ENCODE results near the gene MBLAC2.

Gene MBLAC2

DNA sequence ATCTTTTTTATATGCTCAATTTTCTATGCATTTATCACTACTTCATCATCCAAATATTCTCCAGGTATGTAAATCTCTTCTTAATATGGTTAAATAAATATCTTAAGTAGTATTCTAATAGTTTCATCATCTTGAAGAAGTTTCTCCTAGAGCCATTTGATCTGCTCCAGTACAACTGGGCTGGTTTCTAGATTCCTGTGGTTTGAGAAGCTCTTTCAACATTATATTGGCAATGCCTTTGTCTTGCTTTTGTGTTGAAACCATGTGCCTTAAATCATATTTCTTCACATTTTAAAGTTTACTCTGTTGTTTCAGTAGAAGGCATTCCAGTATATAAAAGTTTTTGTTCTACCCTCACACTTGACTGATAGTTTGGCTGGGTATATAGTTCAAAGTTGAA lies 27.6 kb downstream of the MBLAC2 start:
- no peak for DNase-seq

DNA sequence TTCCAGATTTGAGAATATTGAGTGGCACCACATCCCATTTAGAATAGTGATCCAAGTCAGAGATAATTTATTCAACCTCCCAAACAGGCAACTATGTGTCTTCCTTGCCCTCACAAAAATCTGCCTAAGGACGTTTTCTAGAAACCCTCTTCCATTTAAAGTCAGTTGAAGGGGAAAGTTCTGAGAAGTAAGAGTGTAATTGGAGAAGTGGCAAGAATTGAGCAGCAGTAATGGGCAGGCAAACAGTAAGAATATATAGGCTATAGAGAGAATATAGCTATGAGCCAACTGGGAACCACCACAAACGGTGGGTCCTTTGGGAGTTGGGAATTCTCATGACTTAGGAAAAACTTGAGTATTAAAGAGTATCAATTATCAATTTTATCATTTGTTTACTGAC lies 33.9 kb downstream of the MBLAC2 start:
- no peak for DNase-seq

DNA sequence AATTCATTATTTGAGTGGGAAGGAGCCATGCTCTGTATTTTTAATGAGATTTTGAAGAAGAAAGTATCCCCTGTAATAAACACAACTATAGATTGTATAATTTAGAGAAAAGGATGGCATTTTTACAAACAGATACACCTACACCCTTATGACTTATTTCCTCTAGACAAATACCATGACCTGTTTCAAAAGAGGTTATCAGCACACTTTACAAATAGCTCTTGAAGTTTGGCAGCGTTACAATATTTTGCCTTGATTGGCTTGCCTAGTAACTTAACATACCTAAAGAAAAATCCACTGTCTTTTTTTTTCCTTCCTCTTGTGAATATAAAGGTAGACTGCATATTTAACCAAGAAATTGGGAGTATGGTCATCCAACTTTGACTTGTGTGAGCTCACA lies 36.5 kb downstream of the MBLAC2 start:
- DNase-seq, result no peak

DNA sequence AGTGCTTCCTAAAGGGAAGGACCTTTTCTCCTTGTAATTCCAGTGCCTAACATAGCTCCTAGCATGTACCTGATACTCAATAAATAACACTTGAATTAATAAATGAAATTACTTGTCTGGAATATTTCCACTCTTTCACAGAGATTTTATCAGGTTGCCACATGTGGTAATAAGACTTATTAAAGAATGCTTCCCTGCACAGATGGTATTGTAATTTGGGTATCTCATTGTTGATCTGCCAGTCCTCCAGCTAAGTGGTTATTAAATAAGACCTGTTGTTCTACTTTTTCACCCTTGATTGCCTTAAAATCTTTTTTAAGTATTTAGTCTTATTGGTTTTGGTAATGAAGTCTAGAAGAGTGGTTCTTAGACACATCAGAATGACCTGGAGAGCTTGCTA lies 36.9 kb downstream of the MBLAC2 start:
- DNase-seq, result no peak

DNA sequence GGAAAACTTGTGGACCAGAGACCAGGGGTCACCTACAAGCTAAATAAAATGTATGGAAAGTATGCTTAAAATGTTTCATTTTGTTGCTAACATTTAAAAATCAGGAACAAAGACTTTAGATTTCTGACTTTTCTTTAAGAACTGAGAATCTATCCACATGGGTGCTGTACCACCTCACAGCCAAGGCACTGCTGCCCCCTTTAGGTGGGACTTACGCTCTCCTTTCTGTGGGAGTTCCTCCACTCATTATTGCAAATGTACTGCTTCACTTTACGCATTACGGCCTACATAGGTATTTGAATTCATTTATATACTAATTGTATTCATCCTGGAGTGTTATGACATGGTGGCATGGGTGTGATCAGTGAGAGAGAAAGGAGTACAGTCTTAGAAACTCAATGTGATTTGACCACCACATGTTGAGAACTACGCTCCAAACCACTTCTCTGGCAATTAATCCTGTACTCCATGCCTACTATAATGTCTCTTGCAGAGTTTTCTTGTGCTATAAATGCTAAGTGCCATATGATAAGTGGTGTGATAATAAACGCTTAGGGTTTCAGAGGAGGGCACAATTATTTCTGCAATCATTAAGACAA lies 40.4 kb downstream of the MBLAC2 start:
- DNase-seq, result peak; percentile 53

DNA sequence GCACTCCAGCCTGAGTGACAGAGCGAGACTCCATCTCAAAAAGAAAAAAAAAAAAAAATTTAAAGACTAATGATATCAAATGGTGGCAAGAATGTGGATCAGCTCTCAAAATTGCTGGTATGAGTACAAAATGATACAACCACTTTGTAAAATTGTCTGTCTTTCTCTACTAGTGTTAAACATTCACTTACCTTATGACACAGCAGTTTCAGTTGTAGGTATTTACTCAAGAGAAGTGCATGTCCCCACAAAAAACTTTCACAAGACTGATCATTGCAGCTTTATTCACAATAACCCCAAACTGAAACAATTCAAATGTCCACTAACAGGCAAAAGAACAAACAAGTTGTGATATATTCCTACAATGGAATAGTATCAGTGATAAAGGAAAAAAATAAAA lies 50.3 kb downstream of the MBLAC2 start:
- DNase-seq, result no peak

DNA sequence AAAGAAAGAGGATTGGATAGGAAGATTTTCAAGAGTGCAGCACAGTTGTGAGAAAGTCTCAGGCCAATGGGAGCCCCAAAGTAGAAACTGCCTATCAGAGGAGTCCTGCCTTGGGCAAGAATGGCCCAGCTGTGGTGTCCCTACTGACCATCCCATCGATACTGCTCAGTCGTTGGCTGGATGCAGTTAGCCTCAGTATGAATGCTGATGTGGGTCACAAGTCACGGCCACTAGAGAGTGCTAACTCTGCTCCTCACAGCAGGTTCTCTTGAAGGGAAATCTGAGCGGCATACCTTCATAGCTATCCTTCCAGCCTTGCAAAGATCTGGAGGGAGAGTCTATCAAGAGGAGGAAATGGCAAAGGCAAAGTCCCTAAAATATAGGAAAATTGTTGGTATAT lies 53.4 kb downstream of the MBLAC2 start:
- peak; percentile 49 for DNase-seq

DNA sequence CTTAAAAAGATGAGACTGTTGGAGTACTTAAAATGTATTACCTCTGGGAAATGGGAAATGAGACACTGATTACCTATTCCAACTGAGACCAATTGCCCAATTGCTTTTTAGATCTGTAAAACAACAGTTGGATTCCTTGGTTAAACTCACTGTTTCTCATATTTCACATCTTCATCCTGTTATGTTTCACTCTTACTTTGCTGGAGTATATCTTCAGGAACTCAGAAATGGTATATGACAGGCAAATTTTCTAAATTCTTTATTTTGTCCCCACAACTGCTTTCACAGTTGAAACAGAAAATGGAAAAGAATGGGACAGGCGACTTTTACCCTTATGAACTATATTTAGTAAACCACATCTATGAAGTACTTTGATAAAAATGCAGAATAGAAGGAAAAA lies 56.4 kb downstream of the MBLAC2 start:
- DNase-seq, result no peak

DNA sequence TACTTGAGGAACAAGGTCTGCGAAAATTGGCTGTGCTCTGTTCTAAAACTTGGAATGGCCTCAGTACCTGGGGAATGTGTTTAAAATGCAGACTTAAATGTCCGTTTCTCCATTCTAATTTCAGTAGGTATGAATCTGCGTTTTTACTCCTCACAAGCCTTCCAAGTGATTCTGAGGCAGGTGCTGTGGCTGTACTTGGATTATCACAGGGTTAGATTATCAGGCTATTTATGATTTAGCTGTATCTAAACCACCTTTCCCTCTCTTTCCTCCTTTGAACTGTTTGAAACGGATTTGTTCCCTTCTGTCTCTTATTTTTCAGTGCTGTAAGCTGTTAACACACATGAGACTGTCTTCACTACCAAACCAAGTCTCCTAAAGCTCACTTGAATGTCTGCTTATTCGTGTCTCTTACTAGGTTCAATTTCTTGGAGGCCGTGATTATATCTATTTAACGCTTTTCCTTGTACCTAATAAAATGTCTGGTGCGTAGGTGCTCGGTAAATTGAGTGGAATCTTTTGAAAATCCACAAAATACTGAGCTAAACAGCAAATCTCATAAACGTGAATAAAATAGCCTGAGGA lies 64.3 kb downstream of the MBLAC2 start:
- peak; percentile 65 for DNase-seq

DNA sequence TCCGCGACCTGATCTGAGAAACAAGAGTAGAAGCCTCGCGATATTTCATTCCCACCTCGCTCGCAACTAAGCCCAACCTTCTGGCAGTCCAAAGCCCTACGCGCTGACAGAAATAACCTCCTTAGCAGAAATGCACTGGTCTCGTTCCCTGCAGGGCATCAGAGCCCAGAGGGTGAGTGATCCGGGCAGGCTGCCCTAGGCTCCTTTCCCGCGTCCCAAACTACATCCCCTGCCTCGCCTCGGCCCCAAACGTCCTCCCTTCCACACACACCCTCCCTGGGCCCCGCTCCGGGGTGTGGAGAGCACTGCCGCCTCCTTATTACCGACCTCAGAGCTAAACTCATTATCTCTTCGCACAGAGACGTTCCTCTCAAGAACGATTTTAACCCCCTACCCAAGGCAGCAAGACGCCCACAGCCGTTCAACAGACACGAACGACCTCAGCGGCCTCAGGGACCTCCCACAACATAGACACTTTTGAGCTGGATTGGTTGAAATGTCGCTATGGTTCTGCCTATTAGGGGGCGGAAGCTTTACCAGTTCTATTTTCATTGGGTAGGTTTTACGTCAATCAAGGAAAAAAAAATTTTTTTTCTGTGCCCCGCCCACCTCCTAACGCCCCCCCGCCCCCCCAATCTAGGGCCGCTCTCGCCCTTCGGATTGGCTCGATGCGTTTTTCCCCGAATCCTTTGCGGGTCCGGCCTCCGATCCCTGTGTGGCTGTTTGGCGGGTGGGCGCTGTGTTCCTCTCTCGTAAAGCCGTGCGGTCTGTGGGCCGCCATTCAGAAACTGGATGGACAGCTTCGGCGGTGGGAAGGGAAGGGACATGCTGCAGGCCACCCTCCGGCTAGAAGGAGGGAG lies 65.0 kb downstream of the MBLAC2 start, which contains the start of gene CETN3:
CETN3 (minus strand) TSS at position 439 of the 860 bp plus-strand sequence; CDS start at position 344, 95 bp downstream.
- DNase-seq, result peak; percentile 99

DNA sequence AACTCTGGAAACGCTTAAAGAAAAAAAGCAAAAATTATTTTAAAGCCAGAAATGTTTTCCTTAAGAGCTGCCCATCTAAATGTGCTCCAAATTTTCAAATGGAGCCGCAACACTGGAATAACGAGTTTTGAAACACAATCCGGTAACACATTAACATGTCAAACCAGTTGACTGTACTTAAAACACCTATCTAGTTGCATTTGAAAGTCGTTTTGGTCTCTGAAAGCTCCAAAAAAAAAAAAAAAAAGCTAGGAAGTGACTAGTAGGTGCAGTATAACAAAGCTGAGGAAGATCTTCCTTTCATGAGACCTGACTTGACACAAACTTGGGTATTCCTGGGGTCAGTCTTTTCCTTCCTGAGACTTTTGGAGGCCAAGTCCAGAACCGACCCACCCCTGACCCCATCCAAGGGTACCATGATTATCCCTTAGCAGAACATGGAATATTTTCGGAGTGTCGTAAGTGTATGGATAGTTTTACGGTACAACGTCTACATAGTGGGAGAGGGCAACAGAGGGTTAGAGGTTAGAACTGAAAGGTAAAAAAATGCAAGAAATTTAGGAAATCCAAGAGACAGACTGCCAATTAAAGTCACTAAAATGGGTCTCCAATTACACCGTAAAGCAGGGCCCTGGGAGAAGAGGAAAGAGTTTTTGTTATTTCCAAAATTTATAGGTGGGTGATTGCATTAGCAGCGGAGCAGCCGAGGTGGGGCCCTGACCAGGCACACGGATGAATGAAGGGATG lies 65.8 kb downstream of the MBLAC2 start:
- peak; percentile 55 for DNase-seq

All from NCI-H82 (cell line).